Common myeloid progenitor, CD34-positive (primary cell): ENCODE results near the gene RBM15.

Experiments
- CTCF ChIA-PET: fragments of 350-600 bp; sonication (Branson Sonifier 250); formaldehyde crosslinking; loops from one replicate; lab custom pipeline; 2021; ENCODE audit warnings: antibody characterized with exemption; lab: Charles Lee
- POLR2A ChIA-PET: fragments of 350-600 bp; sonication (Branson Sonifier 250); formaldehyde crosslinking; loops from one replicate; lab custom pipeline; 2021; ENCODE audit warnings: antibody characterized with exemption; lab: Charles Lee
- DNase-seq, 3 donors: peaks; one replicate each; pipeline versions ENCODE4 v3.0.0 to v3.0.0-alpha.2; 2013
- H3K27ac ChIP-seq, 2 experiments: 1 replicate in 1 of 2; 2 replicates in 1 of 2; pipeline ENCODE4 v1.7.0; 2013; ENCODE audit warnings: inconsistent platforms in 2 of 2, low read length in 2 of 2, mild to moderate bottlenecking in 2 of 2, low read depth in 1 of 2, moderate library complexity in 1 of 2; ENCODE audit not compliant: severe bottlenecking in 2 of 2, insufficient read depth in 1 of 2, poor library complexity in 1 of 2
- H3K27me3 ChIP-seq, 5 experiments: replicated peaks in 2 of 5; 1 replicate in 3 of 5; 2 replicates in 2 of 5; pipeline versions ENCODE4 v1.6.1 to v1.7.0; 2013; ENCODE audit warnings: low read length in 4 of 5, mild to moderate bottlenecking in 2 of 5, moderate library complexity in 2 of 5, inconsistent platforms in 1 of 5; ENCODE audit not compliant: insufficient read depth in 5 of 5, control insufficient read depth in 4 of 5
- H3K36me3 ChIP-seq, 4 experiments: 1 replicate in 2 of 4; 2 replicates in 2 of 4; pipeline versions ENCODE4 v1.6.1 to v1.7.0; 2013; ENCODE audit warnings: low read length in 3 of 4, control low read depth in 1 of 4, mild to moderate bottlenecking in 1 of 4; ENCODE audit not compliant: control insufficient read depth in 4 of 4, insufficient read depth in 4 of 4
- H3K4me1 ChIP-seq, 4 experiments: 1 replicate in 3 of 4; 2 replicates in 1 of 4; pipeline versions ENCODE4 v1.6.1 to v1.7.1; 2013; ENCODE audit warnings: low read length in 3 of 4, mild to moderate bottlenecking in 3 of 4, control low read depth in 1 of 4, inconsistent platforms in 1 of 4, moderate library complexity in 1 of 4; ENCODE audit not compliant: control insufficient read depth in 4 of 4, insufficient read depth in 4 of 4; ENCODE audit errors: control extremely low read depth in 1 of 4
- H3K4me3 ChIP-seq, 7 experiments: 1 replicate in 4 of 7; 2 replicates in 3 of 7; pipeline versions ENCODE4 v1.5.1 to v1.7.0; 2013; ENCODE audit warnings: mild to moderate bottlenecking in 7 of 7, low read length in 6 of 7, moderate library complexity in 6 of 7, inconsistent platforms in 2 of 7, low read depth in 2 of 7, control low read depth in 1 of 7; ENCODE audit not compliant: insufficient read depth in 4 of 7, control insufficient read depth in 1 of 7; ENCODE audit errors: extremely low read depth in 1 of 7
- H3K9me3 ChIP-seq, 5 experiments: 1 replicate in 4 of 5; 2 replicates in 1 of 5; pipeline versions ENCODE4 v1.6.1 to v1.7.1; 2013; ENCODE audit warnings: low read length in 4 of 5, mild to moderate bottlenecking in 2 of 5, inconsistent platforms in 1 of 5, low read depth in 1 of 5, moderate library complexity in 1 of 5; ENCODE audit not compliant: control insufficient read depth in 4 of 5, insufficient read depth in 2 of 5; ENCODE audit errors: control extremely low read depth in 1 of 5
- WGBS: methylation state at CpG from one replicate; pipeline ENCODE4 v1.1.5; 2013; ENCODE audit not compliant: insufficient coverage; 5-methylcytosine and 5-hydroxymethylcytosine counted together

RBM15 gene

DNA sequence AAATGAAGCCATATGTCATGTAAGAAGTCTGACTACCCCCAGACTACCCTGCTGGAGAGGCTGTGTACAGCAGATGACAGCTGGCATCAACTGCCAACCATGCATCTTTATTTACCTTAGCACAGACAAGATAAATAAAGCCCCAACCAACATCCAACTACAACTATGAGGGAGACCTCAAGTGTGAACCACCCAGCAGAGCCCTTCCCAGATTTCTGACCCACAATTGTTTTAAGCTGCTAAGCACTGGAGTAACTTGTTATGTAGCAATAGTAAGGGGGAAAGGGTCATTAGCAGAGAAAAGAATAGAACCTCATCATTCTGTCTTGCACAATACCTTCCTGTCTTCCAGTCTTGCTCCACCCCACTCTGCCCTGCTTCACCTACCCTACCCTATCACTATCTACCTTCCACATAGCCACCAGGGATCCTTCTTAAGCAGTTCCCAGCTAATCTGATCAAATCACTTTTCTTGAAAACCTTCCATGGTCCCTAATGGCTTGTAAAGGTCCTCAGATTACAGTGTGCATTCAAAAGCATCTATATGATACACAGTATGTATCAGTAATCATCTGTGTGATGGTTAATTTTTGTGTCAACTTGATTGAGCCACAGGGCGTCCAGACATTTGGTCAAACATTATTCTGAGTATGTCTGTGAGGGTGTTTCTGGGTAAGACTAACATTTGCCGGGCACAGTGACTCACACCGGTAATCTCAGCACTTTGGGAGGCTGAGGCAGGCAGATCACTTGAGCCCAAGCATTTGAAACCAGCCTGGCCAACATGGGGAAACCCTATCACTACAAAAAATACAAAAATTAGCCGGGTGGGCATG lies 19.6 kb upstream of the RBM15 start:
- ChIA-PET CTCF (interaction anchor here (0.6 to 15.2 kb wide), 8 partner anchors 10 to 177 kb away, joined by 3 to 457 read pairs (median 5); partner anchors contain the start of gene KCNC4), POLR2A (no interaction called here)
- 100% methylated on average over 2 of the region's 4 CpGs for WGBS

DNA sequence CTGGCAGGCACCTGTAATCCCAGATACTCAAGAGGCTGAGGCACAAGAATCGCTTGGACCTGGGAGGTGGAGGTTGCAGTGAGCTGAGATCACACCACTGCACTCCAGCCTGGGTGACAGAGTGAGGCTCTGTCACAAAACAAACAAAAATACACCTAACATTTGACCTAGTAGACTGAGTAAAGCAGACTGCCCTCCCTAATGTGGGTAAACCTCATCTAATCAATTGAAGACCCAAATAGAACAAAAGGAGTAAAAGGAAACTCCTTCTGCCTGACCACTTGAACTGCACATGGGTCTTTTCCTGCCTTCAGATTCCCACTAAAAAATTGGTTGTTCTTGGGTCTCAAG lies 19.0 kb upstream of the RBM15 start:
- H3K27ac ChIP-seq, result no peak overlapping the region
- ChIA-PET CTCF (interaction anchor here (15.2 kb wide), 1 partner anchor 115 kb away, joined by 457 read pairs; the partner anchor contains the start of gene KCNC4), POLR2A (no interaction called here)
- DNase-seq, result no peak
- H3K27me3 ChIP-seq, result peaks cover 0 to 2% (median 0%) of the 10 kb centered on the region in 5 experiments
- H3K4me3 ChIP-seq, result no peak overlapping the region
- no peaks in the 10 kb centered on the region for H3K4me1 ChIP-seq
- 100% methylated on average over 1 of the region's 1 CpG for WGBS
- H3K9me3 ChIP-seq, result no peaks in the 10 kb centered on the region
- H3K36me3 ChIP-seq, result no peaks in the 10 kb centered on the region

More for the DNA sequence above, 19.6 kb upstream of the RBM15 start:
- Histone ChIP-seq H3K36me3 (no peaks in the 10 kb centered on the region), H3K4me1 (no peaks in the 10 kb centered on the region), H3K9me3 (no peaks in the 10 kb centered on the region), H3K4me3 (no peak overlapping the region), H3K27ac (no peak overlapping the region), H3K27me3 (peaks cover 0 to 2% (median 0%) of the 10 kb centered on the region in 5 experiments)
- no peak for DNase-seq

DNA sequence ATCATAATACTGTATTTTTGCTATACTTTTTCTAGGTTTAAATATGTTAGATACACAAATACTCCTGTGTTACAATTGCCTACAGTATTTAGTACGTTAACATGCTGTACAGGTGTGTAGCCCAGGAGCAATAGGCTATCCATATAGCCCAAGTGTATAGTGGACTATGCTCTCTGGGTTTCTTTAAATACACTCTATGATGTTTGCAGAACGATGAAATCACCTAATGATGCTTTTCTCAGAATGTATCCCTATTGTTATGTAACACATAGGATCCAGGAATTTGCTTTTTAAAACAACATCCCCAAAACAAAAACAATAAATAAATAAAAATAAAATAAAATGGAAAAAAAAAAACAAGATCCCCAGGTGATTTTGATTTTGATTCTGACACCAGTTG lies 18.1 kb upstream of the RBM15 start:
- DNase-seq, result no peak
- ChIA-PET POLR2A (no interaction called here), CTCF (interaction anchor here (0.9 to 15.2 kb wide), 3 partner anchors 8 to 116 kb away, joined by 3 to 457 read pairs (median 6); partner anchors contain the start of gene KCNC4)
- no peak overlapping the region for H3K4me3 ChIP-seq
- no peaks in the 10 kb centered on the region for H3K36me3 ChIP-seq
- H3K4me1 ChIP-seq, result no peaks in the 10 kb centered on the region
- H3K27me3 ChIP-seq, result peaks cover 0 to 2% (median 0%) of the 10 kb centered on the region in 5 experiments
- no CpG with 5 or more reads among the region's 2 CpGs for WGBS
- no peak overlapping the region for H3K27ac ChIP-seq
- H3K9me3 ChIP-seq, result no peaks in the 10 kb centered on the region

GRCh38 chr1:110321846-110322245 lies 17.3 kb upstream of the RBM15 start:
- H3K4me1 ChIP-seq, result no peaks in the 10 kb centered on the region
- no peak overlapping the region for H3K4me3 ChIP-seq
- WGBS, result 100% methylated on average over 3 of the region's 4 CpGs
- H3K9me3 ChIP-seq, result no peaks in the 10 kb centered on the region
- POLR2A ChIA-PET, result no interaction called here
- no peak overlapping the region for H3K27ac ChIP-seq
- CTCF ChIA-PET, result interaction anchor here (0.9 to 15.2 kb wide), 3 partner anchors 9 to 117 kb away, joined by 3 to 457 read pairs (median 6); partner anchors contain the start of gene KCNC4
- no peaks in the 10 kb centered on the region for H3K36me3 ChIP-seq
- H3K27me3 ChIP-seq, result peaks cover 0 to 2% (median 0%) of the 10 kb centered on the region in 5 experiments
- no peak for DNase-seq

DNA sequence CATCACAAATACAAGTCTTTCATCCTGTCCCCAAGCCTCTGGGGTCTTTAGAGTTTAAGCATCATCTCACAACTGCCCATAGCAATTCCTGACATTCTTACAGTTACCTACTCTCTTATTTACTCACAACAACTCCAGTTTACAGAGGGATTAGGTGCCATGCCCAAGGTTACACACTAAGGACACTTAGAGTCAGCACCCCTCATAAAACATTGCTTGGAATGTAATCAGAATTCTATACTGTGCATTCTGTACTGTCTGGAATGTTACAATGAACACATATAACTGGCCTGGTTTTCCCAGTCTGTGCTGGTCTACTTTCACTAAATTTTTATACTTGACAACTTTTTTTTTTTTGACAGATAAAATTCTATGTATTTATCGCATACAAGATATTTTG lies 14.5 kb upstream of the RBM15 start:
- no peaks in the 10 kb centered on the region for H3K4me1 ChIP-seq
- CTCF ChIA-PET, result interaction anchor here (1.1 to 1.2 kb wide), 2 partner anchors 9 to 12 kb away, joined by 3 to 4 read pairs; no protein-coding TSS in a partner anchor
- peaks cover 0 to 2% (median 0%) of the 10 kb centered on the region in 5 experiments for H3K27me3 ChIP-seq
- no peak overlapping the region for H3K27ac ChIP-seq
- no peaks in the 10 kb centered on the region for H3K36me3 ChIP-seq
- DNase-seq, result no peak
- H3K9me3 ChIP-seq, result no peaks in the 10 kb centered on the region
- no CpG with 5 or more reads among the region's 1 CpG for WGBS
- POLR2A ChIA-PET, result no interaction called here
- H3K4me3 ChIP-seq, result no peak overlapping the region

GRCh38 chr1:110326826-110327225 lies 12.4 kb upstream of the RBM15 start:
- Histone ChIP-seq H3K27me3 (peaks cover 0 to 2% (median 0%) of the 10 kb centered on the region in 5 experiments), H3K9me3 (no peaks in the 10 kb centered on the region), H3K4me3 (no peak overlapping the region), H3K27ac (no peak overlapping the region), H3K4me1 (no peaks in the 10 kb centered on the region), H3K36me3 (no peaks in the 10 kb centered on the region)
- ChIA-PET POLR2A (no interaction called here), CTCF (interaction anchor here (1.3 to 2.4 kb wide), 5 partner anchors 9 to 119 kb away, joined by 3 to 12 read pairs (median 5); partner anchors contain the start of gene RBM15)
- DNase-seq, result no peak
- WGBS, result 100% methylated on average over 1 of the region's 1 CpG

- H3K9me3 ChIP-seq, result no peaks in the 10 kb centered on the region
- no peaks in the 10 kb centered on the region for H3K36me3 ChIP-seq
- DNase-seq, result no peak
- H3K4me1 ChIP-seq, result no peaks in the 10 kb centered on the region
- H3K4me3 ChIP-seq, result no peak overlapping the region
- no peak overlapping the region for H3K27ac ChIP-seq
- no peaks in the 10 kb centered on the region for H3K27me3 ChIP-seq
- ChIA-PET CTCF (interaction anchor here (1.1 to 2.4 kb wide), 4 partner anchors 10 to 121 kb away, joined by 3 to 12 read pairs (median 6); partner anchors contain the start of gene RBM15), POLR2A (no interaction called here)
These were observed 10.9 kb upstream of the RBM15 start for GRCh38 chr1:110328274-110328673.
